ENCODE data around the gene RPL10A.

Gene RPL10A

DNA sequence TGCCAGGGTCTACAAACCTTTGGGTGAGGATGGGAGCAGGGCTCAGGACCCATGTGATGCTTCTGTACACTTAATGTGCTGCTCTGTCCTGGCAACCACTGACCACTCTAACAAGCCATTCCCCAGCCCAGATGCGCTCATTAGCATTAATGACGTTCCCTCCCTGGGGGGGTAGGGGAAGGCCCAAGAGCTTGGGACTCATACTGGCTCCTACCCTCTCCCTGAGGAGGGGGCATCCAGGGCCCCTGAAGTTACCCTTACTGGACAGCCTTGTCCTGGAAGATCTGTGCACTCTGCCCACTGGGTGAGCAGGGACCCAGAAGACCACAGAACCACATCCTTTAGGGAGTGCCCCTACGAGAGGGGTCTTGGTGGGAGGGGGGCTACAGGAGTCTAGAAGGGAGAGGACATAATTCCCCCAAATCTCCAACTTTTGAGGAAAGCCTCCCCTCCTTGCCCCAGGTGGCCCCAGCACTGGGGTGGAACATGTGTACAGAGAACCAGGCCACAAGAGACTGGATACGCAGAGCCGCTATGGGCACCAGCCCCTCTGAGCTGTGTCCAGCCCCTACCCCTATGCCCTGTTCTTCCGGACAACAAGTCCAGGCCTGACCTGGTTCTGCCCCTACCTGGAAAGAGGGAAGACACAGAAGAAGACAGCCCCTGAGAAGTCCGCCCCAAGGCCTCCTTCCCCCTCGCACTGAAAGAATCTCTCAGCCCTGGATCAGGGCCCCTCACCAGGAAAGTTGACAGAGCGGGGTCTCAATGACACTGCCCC, 27.2 kb downstream of the RPL10A start:
- Histone ChIP-seq H3K27ac (ENCODE audit: low read depth, low read length) (no peak overlapping the region), H3K4me2 (ENCODE audit: low read length) (no peak overlapping the region), H3K36me3 (ENCODE audit: control insufficient read depth, low read length) (no peaks in the 10 kb centered on the region), H3K4me1 (ENCODE audit: control insufficient read depth, low read length) (peaks cover 19% of the 10 kb centered on the region), H3K9me3 (ENCODE audit: control insufficient read depth, insufficient read depth, low read length) (no peaks in the 10 kb centered on the region), H3F3A (ENCODE audit: control insufficient read depth, insufficient read depth) (no peaks in the 10 kb centered on the region), H3K4me3 (ENCODE audit: low read length) (no peak overlapping the region), H3K79me2 (ENCODE audit: control insufficient read depth, low read length) (no peaks in the 10 kb centered on the region), H4K20me1 (ENCODE audit: control insufficient read depth, insufficient read depth, low read depth, low read length) (peaks cover 5% of the 10 kb centered on the region; the same call in 1 of the 2 replicates), H3K27me3 (ENCODE audit: control insufficient read depth, low read length) (peaks cover 87% of the 10 kb centered on the region), H3K9me2 (replicated peaks; ENCODE audit: control insufficient read depth, low read length) (no peaks in the 10 kb centered on the region)
- no peak for TF ChIP-seq EZH2phosphoT487 (IDR thresholded peaks at IDR 0.05; ENCODE audit: borderline replicate concordance, low read length)
- TF ChIP-seq, protein P1, sequence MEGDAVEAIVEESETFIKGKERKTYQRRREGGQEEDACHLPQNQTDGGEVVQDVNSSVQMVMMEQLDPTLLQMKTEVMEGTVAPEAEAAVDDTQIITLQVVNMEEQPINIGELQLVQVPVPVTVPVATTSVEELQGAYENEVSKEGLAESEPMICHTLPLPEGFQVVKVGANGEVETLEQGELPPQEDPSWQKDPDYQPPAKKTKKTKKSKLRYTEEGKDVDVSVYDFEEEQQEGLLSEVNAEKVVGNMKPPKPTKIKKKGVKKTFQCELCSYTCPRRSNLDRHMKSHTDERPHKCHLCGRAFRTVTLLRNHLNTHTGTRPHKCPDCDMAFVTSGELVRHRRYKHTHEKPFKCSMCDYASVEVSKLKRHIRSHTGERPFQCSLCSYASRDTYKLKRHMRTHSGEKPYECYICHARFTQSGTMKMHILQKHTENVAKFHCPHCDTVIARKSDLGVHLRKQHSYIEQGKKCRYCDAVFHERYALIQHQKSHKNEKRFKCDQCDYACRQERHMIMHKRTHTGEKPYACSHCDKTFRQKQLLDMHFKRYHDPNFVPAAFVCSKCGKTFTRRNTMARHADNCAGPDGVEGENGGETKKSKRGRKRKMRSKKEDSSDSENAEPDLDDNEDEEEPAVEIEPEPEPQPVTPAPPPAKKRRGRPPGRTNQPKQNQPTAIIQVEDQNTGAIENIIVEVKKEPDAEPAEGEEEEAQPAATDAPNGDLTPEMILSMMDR (IDR thresholded peaks at IDR 0.05; ENCODE audit: low read depth, low read length, poor library complexity, severe bottlenecking) = no peak

DNA sequence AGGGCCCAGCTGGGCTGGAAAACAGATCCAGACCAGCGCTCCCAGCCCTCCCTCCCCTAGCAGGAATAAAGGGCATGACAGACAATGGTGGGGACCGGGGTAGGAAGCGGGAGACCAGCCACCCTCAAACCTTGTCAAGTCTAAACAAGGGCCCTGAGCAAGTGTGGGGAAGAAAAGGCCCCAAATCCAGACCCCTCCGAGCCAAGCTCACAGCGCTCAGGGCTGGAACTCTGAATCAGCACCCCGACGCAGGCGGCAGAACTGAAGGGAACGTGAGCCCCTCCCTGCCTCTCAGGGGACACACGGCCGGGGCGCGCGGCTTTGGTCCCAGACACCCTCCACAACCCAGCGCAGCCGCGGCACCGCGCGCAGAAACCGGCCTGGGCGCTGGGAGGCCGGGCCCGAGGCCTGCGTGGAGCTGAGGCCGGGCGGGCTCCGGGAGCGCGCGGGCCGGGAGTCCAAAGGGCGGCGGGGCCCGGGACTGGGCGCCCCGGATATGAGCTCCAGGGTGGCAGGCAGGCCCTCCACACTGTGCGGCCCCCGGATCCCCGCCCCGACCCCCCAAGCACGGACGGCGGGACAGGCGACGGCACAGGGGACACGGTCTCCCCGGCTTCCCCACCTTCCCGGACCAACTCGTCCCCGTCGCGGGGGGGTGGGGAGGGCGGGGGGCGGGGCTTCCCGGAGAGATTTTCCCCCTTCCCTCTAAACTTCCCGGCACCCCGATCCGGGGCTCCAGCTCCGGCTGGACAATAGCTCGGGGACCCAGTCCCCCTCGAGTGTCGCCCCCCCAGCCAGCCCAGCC, 28.0 kb downstream of the RPL10A start:
- H3F3A ChIP-seq (ENCODE audit: control insufficient read depth, insufficient read depth) = no peaks in the 10 kb centered on the region
- H3K4me1 ChIP-seq (ENCODE audit: control insufficient read depth, low read length) = peaks cover 19% of the 10 kb centered on the region
- H3K36me3 ChIP-seq (ENCODE audit: control insufficient read depth, low read length) = no peaks in the 10 kb centered on the region
- TF ChIP-seq, protein P1 (IDR thresholded peaks at IDR 0.05; ENCODE audit: low read depth, low read length, poor library complexity, severe bottlenecking) = no peak
- TF ChIP-seq EZH2phosphoT487 (IDR thresholded peaks at IDR 0.05; ENCODE audit: borderline replicate concordance, low read length) = no peak
- peak overlapping the region; percentile 59 for H3K4me3 ChIP-seq (ENCODE audit: low read length)
- peaks cover 87% of the 10 kb centered on the region for H3K27me3 ChIP-seq (ENCODE audit: control insufficient read depth, low read length)
- H4K20me1 ChIP-seq (ENCODE audit: control insufficient read depth, insufficient read depth, low read depth, low read length) = peaks cover 5% of the 10 kb centered on the region; the same call in 1 of the 2 replicates
- peak overlapping the region; percentile 67 for H3K4me2 ChIP-seq (ENCODE audit: low read length)
- no peaks in the 10 kb centered on the region for H3K79me2 ChIP-seq (ENCODE audit: control insufficient read depth, low read length)
- no peaks in the 10 kb centered on the region for H3K9me3 ChIP-seq (ENCODE audit: control insufficient read depth, insufficient read depth, low read length)
- no peaks in the 10 kb centered on the region for H3K9me2 ChIP-seq (replicated peaks; ENCODE audit: control insufficient read depth, low read length)
- no peak overlapping the region for H3K27ac ChIP-seq (ENCODE audit: low read depth, low read length)

DNA sequence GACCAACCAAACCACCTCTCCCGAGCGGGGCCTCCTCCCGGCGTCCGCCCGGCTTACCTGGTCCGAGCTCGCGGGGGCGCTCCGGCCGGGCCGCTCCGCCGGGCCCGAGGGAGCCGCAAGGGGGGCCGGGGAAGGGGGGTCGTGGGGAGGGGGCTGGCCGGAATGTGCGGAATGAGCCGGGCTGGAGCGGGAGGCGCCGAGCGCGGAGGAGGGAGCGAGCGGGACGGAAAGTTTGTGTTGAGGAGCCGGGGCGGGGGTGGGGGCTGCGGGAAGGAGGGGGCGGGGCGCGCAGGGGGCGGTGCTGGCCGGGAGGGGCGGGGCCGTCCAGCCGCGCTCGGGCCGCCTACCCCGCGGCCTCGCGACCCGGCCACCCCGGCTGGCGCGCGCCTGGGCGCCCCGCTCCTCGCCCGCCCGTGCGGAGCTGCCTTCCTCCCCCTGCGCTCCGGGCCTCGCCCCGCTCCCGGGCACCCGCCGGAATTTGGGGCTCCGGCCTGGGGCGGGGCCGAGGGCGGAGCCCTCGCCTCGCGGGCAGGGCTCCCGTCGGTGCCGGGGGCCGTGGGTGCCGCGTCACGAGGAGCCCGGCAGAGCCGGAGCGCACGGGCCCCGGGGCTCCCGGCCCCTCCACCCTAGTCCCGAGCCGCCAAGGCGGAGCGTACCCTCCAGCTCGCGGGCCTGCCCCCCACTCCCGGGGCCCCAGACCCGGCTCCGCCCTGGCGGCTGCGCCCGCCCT, 28.8 kb downstream of the RPL10A start, which contains the start of gene TEAD3:
Gene TEAD3, minus strand, starts transcription at position 239 of the 730 bp plus-strand sequence.
- TF ChIP-seq EZH2phosphoT487 (IDR thresholded peaks at IDR 0.05; ENCODE audit: borderline replicate concordance, low read length) = no peak
- TF ChIP-seq, protein P1 (IDR thresholded peaks at IDR 0.05; ENCODE audit: low read depth, low read length, poor library complexity, severe bottlenecking) = peak; percentile 17
- peak within 1 kb of the TSS; percentile 87 for H3K4me2 ChIP-seq (ENCODE audit: low read length)
- H3K36me3 ChIP-seq (ENCODE audit: control insufficient read depth, low read length) = no peaks in the 10 kb centered on the region
- no peak within 1 kb of the TSS for H3K27ac ChIP-seq (ENCODE audit: low read depth, low read length)
- H3F3A ChIP-seq (ENCODE audit: control insufficient read depth, insufficient read depth) = no peaks in the 10 kb centered on the region
- H4K20me1 ChIP-seq (ENCODE audit: control insufficient read depth, insufficient read depth, low read depth, low read length) = peaks cover 5% of the 10 kb centered on the region; the same call in 1 of the 2 replicates
- H3K9me2 ChIP-seq (replicated peaks; ENCODE audit: control insufficient read depth, low read length) = no peaks in the 10 kb centered on the region
- peaks cover 19% of the 10 kb centered on the region for H3K4me1 ChIP-seq (ENCODE audit: control insufficient read depth, low read length)
- H3K79me2 ChIP-seq (ENCODE audit: control insufficient read depth, low read length) = no peaks in the 10 kb centered on the region
- no peaks in the 10 kb centered on the region for H3K9me3 ChIP-seq (ENCODE audit: control insufficient read depth, insufficient read depth, low read length)
- H3K27me3 ChIP-seq (ENCODE audit: control insufficient read depth, low read length) = peaks cover 83% of the 10 kb centered on the region
- H3K4me3 ChIP-seq (ENCODE audit: low read length) = peak within 1 kb of the TSS; percentile 65

Measured in DOHH2 (cell line).